HG02852 (cell line): ENCODE data around the gene LEMD3.
A peak's percentile ranks its signal among the peaks of the same experiment; 100 is the strongest.

ENCODE experiments used
- ATAC-seq: cut with Tn5 transposase; IDR thresholded peaks from one replicate; pipeline ENCODE4 v1.9.1; 2021; ENCODE audit warnings: mild to moderate bottlenecking, moderate library complexity; ENCODE audit not compliant: unreplicated experiment

LEMD3 gene

GRCh38 chr12:65169320-65170208, at the start of gene LEMD3:
Gene LEMD3 (plus strand): TSS chr12:65169583. CDS start chr12:65169597, 14 bp downstream.
- peak; percentile 93 for ATAC-seq

- ATAC-seq: no peak
These were observed 48.1 kb upstream of the LEMD3 start, which contains the start of gene WIF1 for GRCh38 chr12:65121049-65121955. Gene WIF1 (minus strand): TSS chr12:65121305. CDS start chr12:65121191, 114 bp downstream.

- ATAC-seq: no peak
These were observed 47.4 kb upstream of the LEMD3 start for GRCh38 chr12:65121956-65122469.

- no peak for ATAC-seq
These were observed 46.7 kb upstream of the LEMD3 start for GRCh38 chr12:65122703-65123102.

- no peak for ATAC-seq
These were observed 45.8 kb upstream of the LEMD3 start for GRCh38 chr12:65123435-65124063.

GRCh38 chr12:65125247-65125646, 44.1 kb upstream of the LEMD3 start:
- no peak for ATAC-seq

GRCh38 chr12:65125975-65126374, 43.4 kb upstream of the LEMD3 start:
- no peak for ATAC-seq

- ATAC-seq: no peak
These were observed 42.9 kb upstream of the LEMD3 start for GRCh38 chr12:65126482-65126881.

GRCh38 chr12:65133879-65134278, 35.5 kb upstream of the LEMD3 start:
- no peak for ATAC-seq

- no peak for ATAC-seq
These were observed 30.0 kb upstream of the LEMD3 start for GRCh38 chr12:65139389-65139788.

GRCh38 chr12:65140738-65141137, 28.6 kb upstream of the LEMD3 start:
- ATAC-seq: no peak

GRCh38 chr12:65147312-65147905, 22.0 kb upstream of the LEMD3 start:
- ATAC-seq: no peak

GRCh38 chr12:65152012-65152411, 17.4 kb upstream of the LEMD3 start:
- ATAC-seq: no peak

- no peak for ATAC-seq
These were observed 16.8 kb upstream of the LEMD3 start for GRCh38 chr12:65152596-65152995.

- peak; percentile 27 for ATAC-seq
These were observed 13.6 kb upstream of the LEMD3 start for GRCh38 chr12:65155784-65156183.

- peak; percentile 93 for ATAC-seq
These were observed 13.0 kb upstream of the LEMD3 start for GRCh38 chr12:65156366-65156841.

- ATAC-seq: no peak
These were observed 12.3 kb upstream of the LEMD3 start for GRCh38 chr12:65157091-65157490.

GRCh38 chr12:65162609-65163008, 6.8 kb upstream of the LEMD3 start:
- ATAC-seq: peak; percentile 70

GRCh38 chr12:65164244-65164643, 5.1 kb upstream of the LEMD3 start:
- ATAC-seq: no peak

GRCh38 chr12:65164774-65165173, 4.6 kb upstream of the LEMD3 start:
- no peak for ATAC-seq
